Esophagus squamous epithelium (tissue), 5 donors: ENCODE results near the gene RBM14. TPM values are rescaled to one million over a fixed set of nuclear protein-coding genes. Genes with fewer than 3 reads are reported as not detected.
"Not testable (repeated sequence)": the region's sequence is repeated elsewhere in the genome, so short reads cannot be mapped to it uniquely, and the experiment has no call there.

Experiments used
- DNase-seq: peaks from one replicate; lab custom pipeline; 2025; lab: John Stamatoyannopoulos, UW
- H3K27ac ChIP-seq, 4 donors: fragments of 200-600 bp; sonication (generic); one replicate each; pipeline ENCODE4 v1.5.1; 2016 to 2019; ENCODE audit warnings: mild to moderate bottlenecking in 1 of 4
- H3K27me3 ChIP-seq, 4 donors: fragments of 200-600 bp; sonication (generic); 1 replicate in 3 of 4; 2 replicates in 1 of 4; pipeline versions ENCODE4 v1.5.1 to v1.6.0; 2017 to 2021; ENCODE audit warnings: antibody characterized with exemption in 1 of 4
- H3K36me3 ChIP-seq, 3 donors: fragments of 200-600 bp; sonication (generic); one replicate each; pipeline ENCODE4 v1.5.1; 2016 to 2019
- H3K4me1 ChIP-seq, 3 donors: fragments of 200-600 bp; sonication (generic); one replicate each; pipeline ENCODE4 v1.5.1; 2017 to 2019
- H3K4me3 ChIP-seq, 4 donors: fragments of 200-600 bp; sonication (generic); 1 replicate in 3 of 4; 2 replicates in 1 of 4; pipeline ENCODE4 v1.5.1; 2016 to 2019; ENCODE audit warnings: mild to moderate bottlenecking in 2 of 4, moderate library complexity in 1 of 4
- H3K9me3 ChIP-seq, 3 donors: fragments of 200-600 bp; sonication (generic); one replicate each; pipeline ENCODE4 v1.5.1; 2016 to 2019
- POLR2A ChIP-seq, 4 donors: fragments of 450-650 bp; IDR thresholded peaks; one replicate each; pipeline ENCODE4 v1.6.1; 2017; ENCODE audit warnings: antibody characterized with exemption in 4 of 4, mild to moderate bottlenecking in 4 of 4, moderate library complexity in 3 of 4
- WGBS, 2 donors: methylation state at CpG; one replicate each; pipeline ENCODE4 v1.1.5; 2018; 5-methylcytosine and 5-hydroxymethylcytosine counted together
- intact Hi-C: fragments of 100-400 bp; cut with DNase I; formaldehyde crosslinking; loops from one replicate; pipeline ENCODE4 v1.15.0; 2022
- total RNA-seq, 4 donors: library from RNA; depleted of rRNA; stranded (reverse); fragments of >200 nt; gene quantifications; one replicate each; pipeline ENCODE4 v1.1.0, GENCODE V29; 2016
- TF ChIP-seq, protein P1 (sequence below), 6 experiments: fragments of 450-650 bp in 4 of 6; fragments of 200-600 bp in 2 of 6; sonication (generic) in 2 of 6; IDR thresholded peaks; one replicate each; pipeline ENCODE4 v1.5.1; 2016 to 2019; ENCODE audit warnings: antibody characterized with exemption in 6 of 6, mild to moderate bottlenecking in 4 of 6, moderate library complexity in 4 of 6
- donor health status: DM: yes; HTN: yes; CAD: no.

RBM14 gene
- total RNA-seq, 4 donors from 2014 or later, result 37.0 to 61.5 (median 38.0) TPM

GRCh38 chr11:66632952-66633351 is 16.5 kb downstream of the RBM14 start:
- TF ChIP-seq POLR2A (IDR thresholded peaks at IDR 0.05), result no peak
- peaks cover 14 to 24% (median 19%) of the 10 kb centered on the region in 3 donors for H3K4me1 ChIP-seq
- no peak overlapping the region for H3K4me3 ChIP-seq
- H3K27me3 ChIP-seq, result no peaks in the 10 kb centered on the region
- no peak for DNase-seq
- intact Hi-C loops, result no loop called here
- peaks cover 9 to 70% (median 13%) of the 10 kb centered on the region in 3 donors for H3K36me3 ChIP-seq
- 65 to 83% methylated on average over 2 of the region's 2 CpGs for WGBS, 2 donors
- H3K9me3 ChIP-seq, result no peaks in the 10 kb centered on the region
- H3K27ac ChIP-seq, result no peak overlapping the region

GRCh38 chr11:66636411-66636810 is 20.0 kb downstream of the RBM14 start:
- intact Hi-C loops, result no loop called here
- Histone ChIP-seq H3K9me3 (no peaks in the 10 kb centered on the region), H3K4me3 (no peak overlapping the region), H3K27me3 (no peaks in the 10 kb centered on the region), H3K36me3 (peaks cover 0 to 54% (median 11%) of the 10 kb centered on the region in 3 donors), H3K27ac (peak overlapping the region in 2 of 4 donors; percentile 39 to 95), H3K4me1 (peaks cover 31 to 49% (median 38%) of the 10 kb centered on the region in 3 donors)
- WGBS, 2 donors, result 38 to 54% methylated on average over 3 of the region's 3 CpGs
- no peak for DNase-seq
- TF ChIP-seq, protein P1, sequence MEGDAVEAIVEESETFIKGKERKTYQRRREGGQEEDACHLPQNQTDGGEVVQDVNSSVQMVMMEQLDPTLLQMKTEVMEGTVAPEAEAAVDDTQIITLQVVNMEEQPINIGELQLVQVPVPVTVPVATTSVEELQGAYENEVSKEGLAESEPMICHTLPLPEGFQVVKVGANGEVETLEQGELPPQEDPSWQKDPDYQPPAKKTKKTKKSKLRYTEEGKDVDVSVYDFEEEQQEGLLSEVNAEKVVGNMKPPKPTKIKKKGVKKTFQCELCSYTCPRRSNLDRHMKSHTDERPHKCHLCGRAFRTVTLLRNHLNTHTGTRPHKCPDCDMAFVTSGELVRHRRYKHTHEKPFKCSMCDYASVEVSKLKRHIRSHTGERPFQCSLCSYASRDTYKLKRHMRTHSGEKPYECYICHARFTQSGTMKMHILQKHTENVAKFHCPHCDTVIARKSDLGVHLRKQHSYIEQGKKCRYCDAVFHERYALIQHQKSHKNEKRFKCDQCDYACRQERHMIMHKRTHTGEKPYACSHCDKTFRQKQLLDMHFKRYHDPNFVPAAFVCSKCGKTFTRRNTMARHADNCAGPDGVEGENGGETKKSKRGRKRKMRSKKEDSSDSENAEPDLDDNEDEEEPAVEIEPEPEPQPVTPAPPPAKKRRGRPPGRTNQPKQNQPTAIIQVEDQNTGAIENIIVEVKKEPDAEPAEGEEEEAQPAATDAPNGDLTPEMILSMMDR (IDR thresholded peaks at IDR 0.05), result no peak
- no peak for TF ChIP-seq POLR2A (IDR thresholded peaks at IDR 0.05)

- Histone ChIP-seq H3K4me3 (peak overlapping the region; percentile 60 to 89 (median 84)), H3K9me3 (no peaks in the 10 kb centered on the region), H3K36me3 (peaks cover 5 to 57% (median 11%) of the 10 kb centered on the region in 3 donors), H3K27me3 (no peaks in the 10 kb centered on the region), H3K27ac (peak overlapping the region; percentile 79 to 95 (median 89)), H3K4me1 (peaks cover 39 to 61% (median 50%) of the 10 kb centered on the region in 3 donors)
- intact Hi-C loops, result no loop called here
- TF ChIP-seq POLR2A (IDR thresholded peaks at IDR 0.05), result no peak
- TF ChIP-seq, protein P1 (IDR thresholded peaks at IDR 0.05), result no peak
- WGBS, 2 donors, result 41 to 53% methylated on average over 9 to 12 of the region's 12 CpGs
- no peak for DNase-seq
Measured at GRCh38 chr11:66637557-66638176, 21.2 kb downstream of the RBM14 start.

GRCh38 chr11:66638177-66639065 is 22.0 kb downstream of the RBM14 start, which contains the start of gene RBM4:
Gene RBM4 (plus strand): TSS chr11:66638703. CDS start chr11:66639712, 1,009 bp downstream.
- 0% methylated on average over 44 to 56 of the region's 63 CpGs for WGBS, 2 donors
- Histone ChIP-seq H3K36me3 (peaks cover 8 to 56% (median 11%) of the 10 kb centered on the region in 3 donors), H3K4me1 (peaks cover 39 to 69% (median 58%) of the 10 kb centered on the region in 3 donors), H3K27me3 (no peaks in the 10 kb centered on the region), H3K4me3 (peak within 1 kb of the TSS; percentile 60 to 89 (median 84)), H3K27ac (peak within 1 kb of the TSS; percentile 93 to 96 (median 94)), H3K9me3 (no peaks in the 10 kb centered on the region)
- intact Hi-C loops, result no loop called here
- peak; percentile 92 for DNase-seq
- peak in 3 of 4 donors; percentile 75 to 90 (median 85) for TF ChIP-seq POLR2A (IDR thresholded peaks at IDR 0.05)
- TF ChIP-seq, protein P1 (IDR thresholded peaks at IDR 0.05), result peak in 3 of 6 experiments; percentile 9 to 23 (median 20)

GRCh38 chr11:66639066-66639813 is 22.8 kb downstream of the RBM14 start:
- no peaks in the 10 kb centered on the region for H3K27me3 ChIP-seq
- intact Hi-C loops, result no loop called here
- no peaks in the 10 kb centered on the region for H3K9me3 ChIP-seq
- peaks cover 47 to 77% (median 66%) of the 10 kb centered on the region in 3 donors for H3K4me1 ChIP-seq
- TF ChIP-seq, protein P1 (IDR thresholded peaks at IDR 0.05), result peak in 1 of 6 experiments; percentile 20
- no peak for TF ChIP-seq POLR2A (IDR thresholded peaks at IDR 0.05)
- peaks cover 16 to 57% (median 19%) of the 10 kb centered on the region in 3 donors for H3K36me3 ChIP-seq
- peak overlapping the region; percentile 93 to 96 (median 94) for H3K27ac ChIP-seq
- 4% methylated on average over 25 to 26 of the region's 27 CpGs for WGBS, 2 donors
- DNase-seq, result no peak
- H3K4me3 ChIP-seq, result peak overlapping the region; percentile 60 to 89 (median 84)

DNA sequence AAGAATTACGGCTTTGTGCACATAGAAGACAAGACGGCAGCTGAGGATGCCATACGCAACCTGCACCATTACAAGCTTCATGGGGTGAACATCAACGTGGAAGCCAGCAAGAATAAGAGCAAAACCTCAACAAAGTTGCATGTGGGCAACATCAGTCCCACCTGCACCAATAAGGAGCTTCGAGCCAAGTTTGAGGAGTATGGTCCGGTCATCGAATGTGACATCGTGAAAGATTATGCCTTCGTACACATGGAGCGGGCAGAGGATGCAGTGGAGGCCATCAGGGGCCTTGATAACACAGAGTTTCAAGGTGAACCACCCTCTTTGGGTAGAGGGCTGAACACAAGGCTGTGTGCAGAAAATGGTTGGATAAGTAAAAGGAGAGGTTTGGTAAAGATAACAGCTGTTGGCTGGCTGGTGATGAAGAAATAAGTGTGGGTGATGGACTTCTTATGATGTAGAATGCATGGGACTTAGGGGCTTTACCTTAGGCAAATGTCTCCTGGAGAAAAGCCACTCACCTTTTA is 23.4 kb downstream of the RBM14 start:
- intact Hi-C loops, H3K27me3 ChIP-seq: not testable (repeated sequence)
- peak overlapping the region in 3 of 4 donors; percentile 93 to 96 (median 95) for H3K27ac ChIP-seq

More for the DNA sequence above, 23.4 kb downstream of the RBM14 start:
- 54 to 61% methylated on average over 9 to 10 of the region's 10 CpGs for WGBS, 2 donors
- H3K36me3 ChIP-seq, result peaks cover 16 to 57% (median 23%) of the 10 kb centered on the region in 3 donors
- peaks cover 47 to 83% (median 71%) of the 10 kb centered on the region in 3 donors for H3K4me1 ChIP-seq
- DNase-seq, H3K9me3 ChIP-seq: not testable (repeated sequence)
- peak overlapping the region; percentile 60 to 89 (median 84) for H3K4me3 ChIP-seq
